SU-DHL-6 (cell line): Measurements from ENCODE around the gene PRKCSH.
"Not testable (repeated sequence)": the region's sequence is repeated elsewhere in the genome, so short reads cannot be mapped to it uniquely, and the experiment has no call there.

Experiments used
- H2AFZ ChIP-seq: fragments of 200-600 bp; sonication (generic); 2 replicates; pipeline ENCODE4 v1.6.1; 2014; ENCODE audit warnings: low read depth, mild to moderate bottlenecking, moderate library complexity, mixed read lengths, antibody characterized with exemption, low read length; ENCODE audit not compliant: severe bottlenecking
- H3F3A ChIP-seq: fragments of 200-600 bp; shearing (Covaris generic); 2 replicates; pipeline ENCODE4 v1.6.0; 2016; ENCODE audit warnings: antibody characterized with exemption, mild to moderate bottlenecking; ENCODE audit not compliant: insufficient read depth
- H3K27ac ChIP-seq: fragments of 200-600 bp; sonication (generic); 2 replicates; pipeline ENCODE4 v1.5.1; 2016; ENCODE audit warnings: low read depth, mild to moderate bottlenecking, low read length, moderate library complexity, mixed read lengths
- H3K27me3 ChIP-seq: fragments of 200-600 bp; sonication (generic), shearing (Covaris generic); 2 replicates; pipeline ENCODE4 v1.6.0; 2014; ENCODE audit warnings: mild to moderate bottlenecking, low read length
- H3K36me3 ChIP-seq: fragments of 200-600 bp; sonication (generic); 2 replicates; pipeline ENCODE4 v1.6.1; 2014; ENCODE audit warnings: mild to moderate bottlenecking, low read length, mixed read lengths
- H3K4me2 ChIP-seq: fragments of 300-600, 200-600 bp; shearing (Covaris generic), sonication (generic); 2 replicates; pipeline ENCODE4 v1.6.0; 2014; ENCODE audit warnings: low read length, low read depth, mild to moderate bottlenecking; ENCODE audit not compliant: poor library complexity, severe bottlenecking
- H3K4me3 ChIP-seq: fragments of 200-600 bp; sonication (generic); 2 replicates; pipeline ENCODE4 v1.5.1; 2014; ENCODE audit warnings: antibody characterized with exemption, low read length, mild to moderate bottlenecking, mixed read lengths; ENCODE audit not compliant: insufficient read depth, poor library complexity, severe bottlenecking
- H3K79me2 ChIP-seq: fragments of 200-600 bp; sonication (generic); 2 replicates; pipeline ENCODE4 v1.6.1; 2014; ENCODE audit warnings: mild to moderate bottlenecking, low read length, moderate library complexity; ENCODE audit not compliant: insufficient read depth
- H3K9ac ChIP-seq: fragments of 200-600 bp; sonication (generic); 2 replicates; pipeline ENCODE4 v1.7.0; 2014; ENCODE audit warnings: mild to moderate bottlenecking, low read length
- H3K9me2 ChIP-seq: fragments of 200-600 bp; sonication (generic); replicated peaks from 2 replicates; pipeline ENCODE4 v1.6.1; 2014; ENCODE audit warnings: low read length; ENCODE audit not compliant: insufficient read depth
- H3K9me3 ChIP-seq: fragments of 200-600 bp; sonication (generic); 2 replicates; pipeline ENCODE4 v1.6.1; 2014; ENCODE audit warnings: low read length, mixed read lengths; ENCODE audit not compliant: insufficient read depth
- H4K20me1 ChIP-seq: fragments of 200-600 bp; sonication (generic); 2 replicates; pipeline ENCODE4 v1.6.1; 2014; ENCODE audit warnings: low read depth, mild to moderate bottlenecking, antibody characterized with exemption, low read length, moderate library complexity, mixed read lengths
- CTCF ChIP-seq: fragments of 200-600 bp; sonication (generic); IDR thresholded peaks from one replicate; pipeline ENCODE4 v1.5.1; 2017; ENCODE audit warnings: antibody characterized with exemption, mild to moderate bottlenecking, low read length, moderate library complexity; ENCODE audit not compliant: insufficient read depth, poor library complexity, severe bottlenecking
- EZH2phosphoT487 ChIP-seq: fragments of 200-600 bp; sonication (generic), shearing (Covaris generic); conservative IDR thresholded peaks from 2 replicates; pipeline ENCODE4 v1.6.1; 2018; ENCODE audit warnings: mild to moderate bottlenecking, antibody characterized with exemption, low read length, moderate library complexity, mixed read lengths

PRKCSH gene

GRCh38 chr19:11457115-11457514 is 21.7 kb downstream of the PRKCSH start:
- H3F3A ChIP-seq = 0 out of 2 replicates have a peak, but pooled peaks cover 4% of the 10 kb centered on the region
- no peaks in the 10 kb centered on the region for H3K27me3 ChIP-seq
- no peak overlapping the region for H3K4me3 ChIP-seq
- no peak overlapping the region for H2AFZ ChIP-seq
- no peaks in the 10 kb centered on the region for H3K9me2 ChIP-seq
- TF ChIP-seq CTCF (no peak), EZH2phosphoT487 (no peak)
- no peak overlapping the region for H3K9ac ChIP-seq
- H4K20me1 ChIP-seq = no peaks in the 10 kb centered on the region
- no peak overlapping the region for H3K27ac ChIP-seq
- H3K4me2 ChIP-seq = no peak overlapping the region
- H3K36me3 ChIP-seq = no peaks in the 10 kb centered on the region
- no peaks in the 10 kb centered on the region for H3K79me2 ChIP-seq
- H3K9me3 ChIP-seq = no peaks in the 10 kb centered on the region

- Histone ChIP-seq H3K36me3 (no peaks in the 10 kb centered on the region), H3K4me2 (no peak overlapping the region), H3K9me3 (no peaks in the 10 kb centered on the region), H3K27ac (no peak overlapping the region), H2AFZ (no peak overlapping the region), H3K4me3 (no peak overlapping the region), H3K79me2 (no peaks in the 10 kb centered on the region), H3K9ac (no peak overlapping the region), H3K27me3 (no peaks in the 10 kb centered on the region), H3F3A (no peaks in the 10 kb centered on the region), H3K9me2 (no peaks in the 10 kb centered on the region), H4K20me1 (no peaks in the 10 kb centered on the region)
- TF ChIP-seq EZH2phosphoT487 = no peak
- TF ChIP-seq CTCF = no peak
Observed at GRCh38 chr19:11457831-11458230, 22.4 kb downstream of the PRKCSH start.

GRCh38 chr19:11458236-11458900 is 22.9 kb downstream of the PRKCSH start:
- Histone ChIP-seq H3F3A (no peaks in the 10 kb centered on the region), H3K9ac (no peak overlapping the region), H3K9me3 (no peaks in the 10 kb centered on the region), H2AFZ (no peak overlapping the region), H3K79me2 (no peaks in the 10 kb centered on the region), H3K4me2 (no peak overlapping the region), H3K27ac (no peak overlapping the region), H3K36me3 (no peaks in the 10 kb centered on the region), H4K20me1 (no peaks in the 10 kb centered on the region), H3K4me3 (no peak overlapping the region), H3K27me3 (no peaks in the 10 kb centered on the region), H3K9me2 (no peaks in the 10 kb centered on the region)
- TF ChIP-seq EZH2phosphoT487 = no peak
- no peak for TF ChIP-seq CTCF

- not testable (repeated sequence) for H3K9me3 ChIP-seq, H3K36me3 ChIP-seq, H3K27ac ChIP-seq, H3K4me3 ChIP-seq, H3K4me2 ChIP-seq, H3K9ac ChIP-seq, H3K27me3 ChIP-seq, H3K79me2 ChIP-seq, H3F3A ChIP-seq, H3K9me2 ChIP-seq, H4K20me1 ChIP-seq, H2AFZ ChIP-seq
Observed at GRCh38 chr19:11458912-11459311, 23.5 kb downstream of the PRKCSH start.
